GM18517 (cell line): ENCODE measurements around the gene PAX2.
"Not testable (repeated sequence)": the region's sequence is repeated elsewhere in the genome, so short reads cannot be mapped to it uniquely, and the experiment has no call there.

Experiments used
- ATAC-seq: cut with Tn5 transposase; IDR thresholded peaks from one replicate; pipeline ENCODE4 v1.9.1; 2021; ENCODE audit warnings: mild to moderate bottlenecking, moderate library complexity; ENCODE audit not compliant: unreplicated experiment

Gene PAX2

DNA sequence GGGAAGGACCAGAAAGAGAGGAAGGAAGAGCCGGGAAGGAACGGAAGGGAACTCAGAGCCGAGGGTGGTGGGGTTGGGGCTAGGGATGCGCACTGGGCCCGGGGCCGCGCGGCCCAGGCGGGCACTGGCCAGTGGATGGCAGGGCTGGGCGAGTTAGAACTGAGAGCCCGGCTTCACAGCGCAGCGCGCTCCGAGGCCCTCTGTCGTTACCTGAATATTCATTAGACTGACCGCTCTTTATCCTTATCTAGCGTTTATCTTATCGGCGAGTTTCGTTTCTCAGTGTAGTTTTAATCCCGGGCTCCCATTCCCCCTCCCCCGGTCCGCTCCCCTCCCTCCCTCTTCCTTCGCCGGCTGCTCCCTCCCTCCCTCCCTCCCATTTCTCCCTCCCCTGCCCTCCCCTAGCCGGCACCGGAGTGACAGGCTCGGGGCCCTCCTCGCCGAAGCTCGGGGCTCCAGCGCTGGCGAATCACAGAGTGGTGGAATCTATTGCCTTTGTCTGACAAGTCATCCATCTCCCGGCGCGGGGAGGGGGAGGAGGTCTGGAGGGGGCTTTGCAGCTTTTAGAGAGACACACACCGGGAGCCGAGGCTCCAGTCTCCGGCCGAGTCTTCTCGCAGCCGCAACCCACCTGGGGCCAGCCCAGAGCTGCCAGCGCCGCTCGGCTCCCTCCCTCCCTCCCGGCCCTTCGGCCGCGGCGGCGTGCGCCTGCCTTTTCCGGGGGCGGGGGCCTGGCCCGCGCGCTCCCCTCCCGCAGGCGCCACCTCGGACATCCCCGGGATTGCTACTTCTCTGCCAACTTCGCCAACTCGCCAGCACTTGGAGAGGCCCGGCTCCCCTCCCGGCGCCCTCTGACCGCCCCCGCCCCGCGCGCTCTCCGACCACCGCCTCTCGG lies at the start of gene PAX2:
PAX2 (plus strand) TSS at position 596 of the 895 bp plus-strand sequence. CDS start 679 bp downstream, outside the sequence.
- no peak for ATAC-seq

DNA sequence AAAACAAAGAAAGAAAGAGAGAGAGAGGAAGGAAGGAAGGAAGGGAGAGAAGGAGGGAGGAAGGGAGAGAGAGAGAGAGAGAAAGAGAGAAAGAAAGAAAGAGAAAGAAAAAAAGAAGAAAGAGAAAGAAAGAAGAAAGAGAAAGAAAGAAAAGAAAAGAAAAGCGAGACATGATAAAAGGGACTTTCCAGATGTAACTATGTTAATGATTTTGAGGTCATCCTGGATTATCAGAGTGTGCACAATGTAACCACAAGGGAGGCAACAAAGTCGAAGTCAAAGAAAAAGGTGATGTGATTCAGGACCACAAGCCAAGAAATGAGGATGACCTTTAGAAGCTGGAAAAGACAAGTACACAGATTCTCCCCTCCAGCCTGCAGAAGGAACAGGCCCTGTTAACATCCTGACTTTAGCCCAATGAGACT lies 48.9 kb upstream of the PAX2 start:
- no peak for ATAC-seq

- ATAC-seq = no peak
Observed at GRCh38 chr10:100697070-100697469, 48.3 kb upstream of the PAX2 start.

GRCh38 chr10:100697631-100698030 lies 47.8 kb upstream of the PAX2 start:
- no peak for ATAC-seq

- ATAC-seq = not testable (repeated sequence)
Observed at GRCh38 chr10:100701704-100702103, 43.7 kb upstream of the PAX2 start.

DNA sequence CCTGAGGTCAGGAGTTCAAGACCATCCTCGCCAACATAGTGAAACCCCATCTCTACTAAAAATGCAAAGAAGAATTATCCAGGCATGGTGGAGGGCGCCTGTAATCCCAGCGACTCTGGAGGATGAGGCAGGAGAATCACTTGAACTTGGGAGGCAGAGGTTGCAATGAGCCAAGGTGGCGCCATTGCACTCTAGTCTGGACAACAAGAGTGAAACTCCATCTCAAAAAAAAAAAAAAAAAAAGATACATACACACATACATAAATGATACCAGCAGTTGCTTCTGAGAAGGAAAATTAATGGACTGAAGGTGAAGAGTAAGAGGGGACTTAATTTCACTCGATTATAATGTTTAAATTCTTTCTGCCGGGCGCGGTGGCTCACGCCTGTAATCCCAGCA lies 40.2 kb upstream of the PAX2 start:
- ATAC-seq = no peak

DNA sequence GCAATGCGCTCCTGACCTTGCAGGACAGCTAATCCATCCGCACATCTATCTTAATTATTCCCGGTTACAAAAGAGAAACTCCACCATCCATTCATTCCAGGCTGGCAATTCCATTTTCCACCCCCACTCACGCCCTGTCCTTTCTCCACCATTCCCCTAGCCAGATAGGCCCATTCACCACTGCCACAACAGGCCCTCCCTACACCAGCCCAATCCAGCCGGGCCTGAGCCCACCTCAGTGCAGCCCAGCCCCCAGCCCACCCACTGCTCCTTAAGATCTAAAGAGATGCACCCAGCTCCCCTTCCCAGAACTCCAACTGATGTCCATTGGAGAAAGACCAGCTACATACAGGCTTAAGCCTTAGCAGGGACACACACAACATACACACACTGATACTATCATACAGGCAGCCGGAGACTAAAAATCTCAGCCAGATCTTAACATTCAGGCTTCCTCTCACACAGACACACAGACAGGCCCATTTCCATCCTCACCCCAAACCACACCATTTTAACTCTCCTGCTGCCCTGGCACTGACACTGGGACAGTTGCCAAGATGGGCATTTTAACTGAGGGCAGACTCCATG lies 38.0 kb upstream of the PAX2 start:
- no peak for ATAC-seq

DNA sequence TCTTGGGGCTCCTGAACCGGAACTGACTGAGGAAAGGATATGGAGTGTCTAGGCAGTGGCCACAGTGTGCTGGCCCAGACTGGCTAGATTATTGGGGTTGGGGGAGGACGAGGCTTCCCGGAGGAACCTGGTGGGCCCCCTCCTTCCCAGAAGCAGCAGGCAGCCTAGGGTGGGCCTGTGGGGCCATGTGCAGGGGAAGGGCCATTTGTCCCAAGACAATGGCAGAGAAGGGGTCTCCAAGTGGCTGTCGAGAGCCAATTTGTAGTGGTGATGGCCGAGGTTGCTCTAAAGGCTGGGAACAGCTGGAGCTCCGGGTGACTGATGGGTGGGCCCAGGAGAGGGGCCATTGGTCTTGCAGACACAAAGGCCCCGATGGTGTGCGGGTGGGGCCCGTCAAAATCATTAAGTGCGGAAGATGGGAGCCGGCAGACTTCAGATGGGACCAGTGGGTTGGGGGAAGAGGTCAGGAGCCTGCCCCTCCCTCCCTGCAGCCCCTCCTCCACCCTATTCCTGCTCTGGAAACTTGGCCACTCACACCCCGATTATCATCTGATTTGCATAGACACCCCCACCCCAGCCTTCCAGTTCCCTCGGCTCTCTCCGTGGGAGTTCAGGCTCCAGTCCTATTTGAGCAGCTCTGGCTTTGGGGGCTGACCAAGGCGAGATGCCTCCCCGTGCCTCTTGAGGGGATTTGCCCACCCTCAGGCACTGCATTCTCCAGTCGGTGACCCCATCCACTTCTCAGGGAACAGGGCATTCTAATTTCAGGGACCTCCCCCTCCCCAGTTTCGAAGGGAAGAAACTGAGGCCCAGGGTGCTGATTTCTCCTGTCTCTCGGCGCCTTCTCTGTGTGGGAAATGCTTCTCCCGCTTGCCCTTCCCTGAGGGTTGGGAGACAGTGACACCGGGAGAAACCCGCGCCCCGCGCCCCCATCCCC lies 36.0 kb upstream of the PAX2 start:
- no peak for ATAC-seq

GRCh38 chr10:100710151-100710871 lies 35.1 kb upstream of the PAX2 start:
- ATAC-seq = no peak

- no peak for ATAC-seq
Observed at GRCh38 chr10:100713049-100713858, 32.1 kb upstream of the PAX2 start.

- ATAC-seq = no peak
Observed at GRCh38 chr10:100713859-100714565, 31.4 kb upstream of the PAX2 start.

GRCh38 chr10:100714566-100714950 lies 30.8 kb upstream of the PAX2 start:
- ATAC-seq = no peak

DNA sequence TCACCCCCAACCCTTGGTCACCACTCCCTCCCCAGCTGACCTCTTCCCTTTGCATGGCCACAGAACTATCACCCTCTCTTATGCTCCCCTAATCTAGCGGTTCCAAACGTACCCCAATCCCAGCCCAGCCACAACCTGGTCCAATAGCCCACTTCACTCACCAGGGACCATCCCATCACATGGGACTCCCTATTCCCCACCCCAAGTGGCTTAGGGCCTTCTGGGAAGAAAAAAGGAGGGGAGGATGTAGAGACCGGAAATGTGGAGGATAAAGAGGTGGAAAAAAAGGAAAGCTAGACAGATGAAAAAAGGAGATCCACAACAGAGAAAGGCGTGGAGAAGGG lies 30.3 kb upstream of the PAX2 start:
- no peak for ATAC-seq

GRCh38 chr10:100715445-100716385 lies 29.7 kb upstream of the PAX2 start:
- no peak for ATAC-seq

DNA sequence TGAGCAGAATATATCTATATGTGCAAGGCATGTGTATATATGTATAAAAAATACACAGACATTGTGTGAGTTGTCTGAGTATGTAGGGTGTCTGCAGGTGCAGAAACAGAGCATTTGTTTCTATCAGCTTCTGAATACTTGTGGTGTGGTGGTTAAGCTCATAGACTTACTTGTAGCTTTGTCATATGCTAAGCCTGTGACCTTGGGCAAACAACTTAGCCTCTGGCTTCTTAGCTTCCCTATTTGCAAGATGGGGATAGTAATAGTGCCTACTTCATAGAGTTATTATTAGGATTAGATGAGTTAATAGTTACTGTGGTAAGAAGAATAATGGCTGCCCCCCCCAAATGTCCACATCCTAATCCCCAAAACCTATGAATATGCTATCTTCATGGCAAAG lies 28.2 kb upstream of the PAX2 start:
- ATAC-seq = no peak

DNA sequence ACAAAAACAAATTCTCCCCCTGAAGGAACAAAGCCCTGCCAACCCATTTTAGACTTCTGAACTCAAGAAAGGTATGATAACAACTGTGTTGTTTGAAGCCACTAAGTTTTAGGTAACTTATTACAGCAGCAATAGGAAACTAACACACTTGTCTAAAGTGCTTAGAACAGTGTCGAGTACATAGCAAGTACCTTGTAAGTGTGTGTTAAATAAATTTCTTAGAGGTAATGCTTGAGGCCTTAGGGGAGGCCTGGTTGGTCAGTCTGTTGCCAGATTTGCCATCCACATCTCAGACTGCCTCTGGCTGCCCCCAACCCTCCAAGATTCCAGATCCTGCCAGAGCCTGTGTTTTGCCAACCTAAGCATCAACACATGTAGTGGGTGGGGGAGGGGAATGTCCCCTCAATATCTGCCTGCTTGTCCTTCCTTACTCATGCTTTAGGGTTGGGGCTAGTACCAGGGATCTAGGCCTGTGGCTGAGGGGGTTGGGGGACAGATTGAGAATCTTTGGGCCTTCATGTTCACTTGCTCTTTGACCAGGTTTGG lies 27.1 kb upstream of the PAX2 start:
- no peak for ATAC-seq

- no peak for ATAC-seq
Observed at GRCh38 chr10:100723180-100723579, 22.2 kb upstream of the PAX2 start.
